Measurements from ENCODE around the gene NAGLU. TPM values are rescaled to one million over a fixed set of nuclear protein-coding genes. Genes with fewer than 3 reads are reported as not detected.

NAGLU gene
- total and polyA plus RNA-seq, 2 of the 13 experiments (the other 11 are each of a cell fraction or from before 2014, with no cell fraction given): 28.2 to 40.1 TPM

DNA sequence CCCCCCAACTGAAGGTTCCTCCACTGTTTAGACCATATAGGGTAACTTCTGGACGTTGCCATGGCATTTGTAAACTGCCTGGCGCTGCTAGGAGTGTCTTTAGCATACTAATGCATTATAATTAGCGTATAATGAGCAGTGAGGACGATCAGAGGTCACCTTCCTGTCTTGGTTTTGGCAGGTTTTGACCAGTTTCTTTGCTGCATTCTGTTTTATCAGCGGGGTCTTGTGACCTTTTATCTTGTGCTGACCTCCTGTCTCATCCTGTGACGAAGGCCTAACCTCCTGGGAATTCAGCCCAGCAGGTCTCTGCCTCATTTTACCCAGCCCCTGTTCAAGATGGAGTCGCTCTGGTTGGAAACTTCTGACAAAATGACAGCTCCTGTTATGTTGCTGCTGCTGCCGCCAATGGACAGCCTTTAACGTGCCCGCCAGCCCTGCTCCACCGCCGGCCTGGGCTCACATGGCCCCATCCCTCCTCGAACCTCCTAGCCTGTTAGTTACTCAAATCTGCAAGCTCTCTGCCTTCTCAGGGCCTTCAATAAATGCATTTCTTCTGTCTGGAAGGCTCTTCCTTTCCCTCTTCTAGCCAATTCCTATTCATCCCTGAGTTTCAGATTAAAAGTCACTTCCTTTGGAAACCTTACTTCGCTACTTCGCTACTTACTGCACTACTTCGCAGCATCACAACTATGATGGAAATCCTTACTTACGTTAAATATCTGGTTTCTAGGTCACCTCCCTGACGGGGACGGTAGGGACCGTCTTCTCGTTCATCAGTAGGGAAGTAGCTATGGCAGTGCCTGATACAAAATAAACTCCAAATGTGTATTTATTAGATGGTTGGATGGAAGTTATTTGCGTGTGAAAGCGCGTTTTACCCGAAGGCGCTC is 640 bp upstream of the NAGLU start (continued):
- TF ChIP-seq ZNF670 (CRISPR knock-in tag; IDR thresholded peaks at IDR 0.05; ENCODE audit: borderline replicate concordance): peak; percentile 94; the same call in 1 of the 2 replicates
- no peak for TF ChIP-seq ATRX (CRISPR knock-in tag; IDR thresholded peaks at IDR 0.05; ENCODE audit: borderline replicate concordance)
- TF ChIP-seq GZF1 (CRISPR knock-in tag; IDR thresholded peaks at IDR 0.05): no peak; the same call in 1 of the 2 replicates
- TF ChIP-seq GATAD2A (CRISPR knock-in tag; IDR thresholded peaks at IDR 0.05): no peak
- TF ChIP-seq STAG1 (CRISPR knock-in tag; IDR thresholded peaks at IDR 0.05): no peak
- no peak for TF ChIP-seq IKZF1 (IDR thresholded peaks at IDR 0.05)
- TF ChIP-seq FOSL2 (CRISPR knock-in tag; IDR thresholded peaks at IDR 0.05): no peak
- TF ChIP-seq KDM5A (IDR thresholded peaks at IDR 0.05; ENCODE audit: borderline replicate concordance, low read length): peak; percentile 47; the same call in 1 of the 2 replicates
- TF ChIP-seq ZSCAN25 (CRISPR knock-in tag; IDR thresholded peaks at IDR 0.05): no peak
- TF ChIP-seq, protein P1, sequence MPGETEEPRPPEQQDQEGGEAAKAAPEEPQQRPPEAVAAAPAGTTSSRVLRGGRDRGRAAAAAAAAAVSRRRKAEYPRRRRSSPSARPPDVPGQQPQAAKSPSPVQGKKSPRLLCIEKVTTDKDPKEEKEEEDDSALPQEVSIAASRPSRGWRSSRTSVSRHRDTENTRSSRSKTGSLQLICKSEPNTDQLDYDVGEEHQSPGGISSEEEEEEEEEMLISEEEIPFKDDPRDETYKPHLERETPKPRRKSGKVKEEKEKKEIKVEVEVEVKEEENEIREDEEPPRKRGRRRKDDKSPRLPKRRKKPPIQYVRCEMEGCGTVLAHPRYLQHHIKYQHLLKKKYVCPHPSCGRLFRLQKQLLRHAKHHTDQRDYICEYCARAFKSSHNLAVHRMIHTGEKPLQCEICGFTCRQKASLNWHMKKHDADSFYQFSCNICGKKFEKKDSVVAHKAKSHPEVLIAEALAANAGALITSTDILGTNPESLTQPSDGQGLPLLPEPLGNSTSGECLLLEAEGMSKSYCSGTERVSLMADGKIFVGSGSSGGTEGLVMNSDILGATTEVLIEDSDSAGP (CRISPR knock-in tag; IDR thresholded peaks at IDR 0.05; ENCODE audit: borderline replicate concordance): peak; percentile 60; the same call in 1 of the 2 replicates
- TF ChIP-seq, protein P2, sequence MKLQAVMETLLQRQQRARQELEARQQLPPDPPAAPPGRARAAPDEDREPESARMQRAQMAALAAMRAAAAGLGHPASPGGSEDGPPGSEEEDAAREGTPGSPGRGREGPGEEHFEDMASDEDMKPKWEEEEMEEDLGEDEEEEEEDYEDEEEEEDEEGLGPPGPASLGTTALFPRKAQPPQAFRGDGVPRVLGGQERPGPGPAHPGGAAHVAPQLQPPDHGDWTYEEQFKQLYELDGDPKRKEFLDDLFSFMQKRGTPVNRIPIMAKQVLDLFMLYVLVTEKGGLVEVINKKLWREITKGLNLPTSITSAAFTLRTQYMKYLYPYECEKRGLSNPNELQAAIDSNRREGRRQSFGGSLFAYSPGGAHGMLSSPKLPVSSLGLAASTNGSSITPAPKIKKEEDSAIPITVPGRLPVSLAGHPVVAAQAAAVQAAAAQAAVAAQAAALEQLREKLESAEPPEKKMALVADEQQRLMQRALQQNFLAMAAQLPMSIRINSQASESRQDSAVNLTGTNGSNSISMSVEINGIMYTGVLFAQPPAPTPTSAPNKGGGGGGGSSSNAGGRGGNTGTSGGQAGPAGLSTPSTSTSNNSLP (IDR thresholded peaks at IDR 0.05; ENCODE audit: low read depth, low read length): no peak
- no peak for TF ChIP-seq ZNF629 (CRISPR knock-in tag; conservative IDR thresholded peaks at IDR 0.05)
- peak; percentile 68 for TF ChIP-seq PPARG (CRISPR knock-in tag; conservative IDR thresholded peaks at IDR 0.05)
- TF ChIP-seq DPF2 (CRISPR knock-in tag; IDR thresholded peaks at IDR 0.05; ENCODE audit: borderline replicate concordance, low read depth): peak; percentile 36; the same call in 1 of the 2 replicates
- TF ChIP-seq RBAK (CRISPR knock-in tag; IDR thresholded peaks at IDR 0.05): peak; percentile 42; the same call in 1 of the 2 replicates
- TF ChIP-seq, protein P3, sequence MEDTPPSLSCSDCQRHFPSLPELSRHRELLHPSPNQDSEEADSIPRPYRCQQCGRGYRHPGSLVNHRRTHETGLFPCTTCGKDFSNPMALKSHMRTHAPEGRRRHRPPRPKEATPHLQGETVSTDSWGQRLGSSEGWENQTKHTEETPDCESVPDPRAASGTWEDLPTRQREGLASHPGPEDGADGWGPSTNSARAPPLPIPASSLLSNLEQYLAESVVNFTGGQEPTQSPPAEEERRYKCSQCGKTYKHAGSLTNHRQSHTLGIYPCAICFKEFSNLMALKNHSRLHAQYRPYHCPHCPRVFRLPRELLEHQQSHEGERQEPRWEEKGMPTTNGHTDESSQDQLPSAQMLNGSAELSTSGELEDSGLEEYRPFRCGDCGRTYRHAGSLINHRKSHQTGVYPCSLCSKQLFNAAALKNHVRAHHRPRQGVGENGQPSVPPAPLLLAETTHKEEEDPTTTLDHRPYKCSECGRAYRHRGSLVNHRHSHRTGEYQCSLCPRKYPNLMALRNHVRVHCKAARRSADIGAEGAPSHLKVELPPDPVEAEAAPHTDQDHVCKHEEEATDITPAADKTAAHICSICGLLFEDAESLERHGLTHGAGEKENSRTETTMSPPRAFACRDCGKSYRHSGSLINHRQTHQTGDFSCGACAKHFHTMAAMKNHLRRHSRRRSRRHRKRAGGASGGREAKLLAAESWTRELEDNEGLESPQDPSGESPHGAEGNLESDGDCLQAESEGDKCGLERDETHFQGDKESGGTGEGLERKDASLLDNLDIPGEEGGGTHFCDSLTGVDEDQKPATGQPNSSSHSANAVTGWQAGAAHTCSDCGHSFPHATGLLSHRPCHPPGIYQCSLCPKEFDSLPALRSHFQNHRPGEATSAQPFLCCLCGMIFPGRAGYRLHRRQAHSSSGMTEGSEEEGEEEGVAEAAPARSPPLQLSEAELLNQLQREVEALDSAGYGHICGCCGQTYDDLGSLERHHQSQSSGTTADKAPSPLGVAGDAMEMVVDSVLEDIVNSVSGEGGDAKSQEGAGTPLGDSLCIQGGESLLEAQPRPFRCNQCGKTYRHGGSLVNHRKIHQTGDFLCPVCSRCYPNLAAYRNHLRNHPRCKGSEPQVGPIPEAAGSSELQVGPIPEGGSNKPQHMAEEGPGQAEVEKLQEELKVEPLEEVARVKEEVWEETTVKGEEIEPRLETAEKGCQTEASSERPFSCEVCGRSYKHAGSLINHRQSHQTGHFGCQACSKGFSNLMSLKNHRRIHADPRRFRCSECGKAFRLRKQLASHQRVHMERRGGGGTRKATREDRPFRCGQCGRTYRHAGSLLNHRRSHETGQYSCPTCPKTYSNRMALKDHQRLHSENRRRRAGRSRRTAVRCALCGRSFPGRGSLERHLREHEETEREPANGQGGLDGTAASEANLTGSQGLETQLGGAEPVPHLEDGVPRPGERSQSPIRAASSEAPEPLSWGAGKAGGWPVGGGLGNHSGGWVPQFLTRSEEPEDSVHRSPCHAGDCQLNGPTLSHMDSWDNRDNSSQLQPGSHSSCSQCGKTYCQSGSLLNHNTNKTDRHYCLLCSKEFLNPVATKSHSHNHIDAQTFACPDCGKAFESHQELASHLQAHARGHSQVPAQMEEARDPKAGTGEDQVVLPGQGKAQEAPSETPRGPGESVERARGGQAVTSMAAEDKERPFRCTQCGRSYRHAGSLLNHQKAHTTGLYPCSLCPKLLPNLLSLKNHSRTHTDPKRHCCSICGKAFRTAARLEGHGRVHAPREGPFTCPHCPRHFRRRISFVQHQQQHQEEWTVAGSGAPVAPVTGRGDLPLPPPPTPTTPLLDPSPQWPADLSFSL (CRISPR knock-in tag; IDR thresholded peaks at IDR 0.05): no peak
- TF ChIP-seq, protein P4, sequence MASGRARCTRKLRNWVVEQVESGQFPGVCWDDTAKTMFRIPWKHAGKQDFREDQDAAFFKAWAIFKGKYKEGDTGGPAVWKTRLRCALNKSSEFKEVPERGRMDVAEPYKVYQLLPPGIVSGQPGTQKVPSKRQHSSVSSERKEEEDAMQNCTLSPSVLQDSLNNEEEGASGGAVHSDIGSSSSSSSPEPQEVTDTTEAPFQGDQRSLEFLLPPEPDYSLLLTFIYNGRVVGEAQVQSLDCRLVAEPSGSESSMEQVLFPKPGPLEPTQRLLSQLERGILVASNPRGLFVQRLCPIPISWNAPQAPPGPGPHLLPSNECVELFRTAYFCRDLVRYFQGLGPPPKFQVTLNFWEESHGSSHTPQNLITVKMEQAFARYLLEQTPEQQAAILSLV (CRISPR knock-in tag; IDR thresholded peaks at IDR 0.05; ENCODE audit: borderline replicate concordance): 0 out of 2 replicates have a peak, but pooled peaks have one; percentile 22
- no peak for TF ChIP-seq ZSCAN21 (CRISPR knock-in tag; IDR thresholded peaks at IDR 0.05; ENCODE audit: borderline replicate concordance)

Measured in HepG2 (cell line).